HepG2 (cell line): ENCODE results near the gene TPPP2. TPM values are rescaled to one million over a fixed set of nuclear protein-coding genes. Genes with fewer than 3 reads are reported as not detected.

Source experiments
- DMTF1 ChIP-seq: sonication (generic); formaldehyde crosslinking; IDR thresholded peaks from 2 replicates; pipeline ENCODE4 v1.4.0; 2020; ENCODE audit warnings: mild to moderate bottlenecking, missing genetic modification reagents
- ELF1 ChIP-seq: sonication (generic); formaldehyde crosslinking; IDR thresholded peaks from 2 replicates; pipeline ENCODE4 v1.4.0; 2020; ENCODE audit warnings: missing genetic modification reagents
- ETV5 ChIP-seq: IDR thresholded peaks from 2 replicates; pipeline ENCODE4 v1.6.1; 2018; ENCODE audit warnings: missing biosample characterization, missing genetic modification reagents, inconsistent platforms, borderline replicate concordance
- GATAD2A ChIP-seq: IDR thresholded peaks from 2 replicates; pipeline ENCODE4 v1.6.1; 2016
- HDAC6 ChIP-seq: fragments of 200-600 bp; sonication (generic); IDR thresholded peaks from 2 replicates; pipeline ENCODE4 v1.7.0; 2017; ENCODE audit warnings: mild to moderate bottlenecking, antibody characterized with exemption, low read length, low read depth
- HOXA9 ChIP-seq: sonication (generic); formaldehyde crosslinking; IDR thresholded peaks from 2 replicates; pipeline ENCODE4 v1.8.1; 2022; ENCODE audit warnings: missing genetic modification reagents, mild to moderate bottlenecking, moderate library complexity, borderline replicate concordance
- KDM1A ChIP-seq: IDR thresholded peaks from 2 replicates; pipeline ENCODE4 v1.6.1; 2016; ENCODE audit warnings: missing compliant biosample characterization
- MED1 ChIP-seq: sonication (generic); formaldehyde crosslinking; IDR thresholded peaks from 2 replicates; pipeline ENCODE4 v1.4.0; 2020; ENCODE audit warnings: missing genetic modification reagents
- MXD3 ChIP-seq: IDR thresholded peaks from 2 replicates; pipeline ENCODE4 v1.6.1; 2016; ENCODE audit warnings: mild to moderate bottlenecking, missing biosample characterization, missing genetic modification reagents
- MXD4 ChIP-seq: IDR thresholded peaks from 2 replicates; pipeline ENCODE4 v1.6.1; 2016; ENCODE audit warnings: mild to moderate bottlenecking, missing biosample characterization, missing genetic modification reagents
- MYC ChIP-seq: sonication (generic); formaldehyde crosslinking; IDR thresholded peaks from 2 replicates; pipeline ENCODE4 v1.9.0; 2021; ENCODE audit warnings: missing genetic modification reagents, borderline replicate concordance
- RAD51 ChIP-seq: fragments of 450-650 bp; IDR thresholded peaks from 2 replicates; pipeline ENCODE4 v1.6.1; 2016; ENCODE audit warnings: borderline replicate concordance
- ZBTB7B ChIP-seq: sonication (generic); formaldehyde crosslinking; IDR thresholded peaks from 2 replicates; pipeline ENCODE4 v1.4.0; 2020; ENCODE audit warnings: missing genetic modification reagents
- ZNF318 ChIP-seq: sonication (generic); formaldehyde crosslinking; IDR thresholded peaks from 2 replicates; pipeline ENCODE4 v1.4.0; 2020; ENCODE audit warnings: mild to moderate bottlenecking, missing genetic modification reagents
- ZNF331 ChIP-seq: sonication (generic); formaldehyde crosslinking; IDR thresholded peaks from 2 replicates; pipeline ENCODE4 v1.4.0; 2020; ENCODE audit warnings: missing genetic modification reagents
- ZNF563 ChIP-seq: sonication (generic); formaldehyde crosslinking; IDR thresholded peaks from 2 replicates; pipeline ENCODE4 v1.8.0; 2022; ENCODE audit warnings: mild to moderate bottlenecking, moderate library complexity, missing genetic modification reagents
- ZNF569 ChIP-seq: sonication (generic); formaldehyde crosslinking; IDR thresholded peaks from 2 replicates; pipeline ENCODE4 v1.5.0; 2020; ENCODE audit warnings: mild to moderate bottlenecking, missing genetic modification reagents, moderate library complexity, borderline replicate concordance
- ZNF775 ChIP-seq: sonication (generic); formaldehyde crosslinking; IDR thresholded peaks from 2 replicates; pipeline ENCODE4 v1.4.0; 2020; ENCODE audit warnings: missing genetic modification reagents, mild to moderate bottlenecking, moderate library complexity, borderline replicate concordance
- ZNF891 ChIP-seq: sonication (generic); formaldehyde crosslinking; IDR thresholded peaks from 2 replicates; pipeline ENCODE4 v1.5.0; 2020; ENCODE audit warnings: mild to moderate bottlenecking, missing genetic modification reagents
- polyA plus RNA-seq, 8 experiments: library from polyadenylated mRNA; depleted of rRNA in 3 of 8; stranded (reverse) in 7 of 8; unstranded in 1 of 8; fragments of >200 nt; fragmentation: Illumina TruSeq in 4 of 8; extraction: Trizol in 4 of 8; gene quantifications; 2 replicates each; pipeline versions ENCODE4 v1.2.1 to v1.2.3, GENCODE V29; 2011 to 2016; ENCODE audit warnings: low read depth in 4 of 8, missing spikeins in 1 of 8, mixed read lengths in 1 of 8; ENCODE audit not compliant: insufficient read depth in 1 of 8
- total RNA-seq, 5 experiments: library from RNA; depleted of rRNA; stranded (reverse); fragments of >200 nt; fragmentation: Illumina TruSeq; extraction: Trizol; gene quantifications; 2 replicates each; pipeline ENCODE4 v1.2.3, GENCODE V29; 2016; ENCODE audit warnings: low read depth in 1 of 5

The TPPP2 gene
- total and polyA plus RNA-seq, 2 of the 13 experiments (the other 11 are each of a cell fraction or from before 2014, with no cell fraction given): 0.58 to 4.2 TPM

GRCh38 chr14:20989787-20990600 lies 40.0 kb upstream of the TPPP2 start, which contains the start of gene METTL17 (continued):
- TF ChIP-seq ZNF569 (CRISPR knock-in tag): no peak
- TF ChIP-seq HDAC6: no peak
- TF ChIP-seq ZNF775: 0 out of 2 replicates have a peak, but pooled peaks have one; percentile 57
- peak; percentile 75 for TF ChIP-seq ELF1 (CRISPR knock-in tag)
- 0 out of 2 replicates have a peak, but pooled peaks have one; percentile 11 for TF ChIP-seq ZBTB7B (CRISPR knock-in tag)
- 0 out of 2 replicates have a peak, but pooled peaks have one; percentile 12 for TF ChIP-seq GATAD2A (CRISPR knock-in tag)
- TF ChIP-seq ZNF563 (CRISPR knock-in tag): peak; percentile 73
- no peak for TF ChIP-seq KDM1A (CRISPR knock-in tag)
- no peak; the same call in none of the 2 replicates for TF ChIP-seq ZNF318 (CRISPR knock-in tag)
- peak; percentile 91; the same call in 1 of the 2 replicates for TF ChIP-seq ZNF891
- TF ChIP-seq RAD51: no peak
- TF ChIP-seq MXD4 (CRISPR knock-in tag): no peak
- TF ChIP-seq MYC (CRISPR knock-in tag): peak; percentile 68; the same call in 1 of the 2 replicates
- TF ChIP-seq DMTF1 (CRISPR knock-in tag): no peak
- TF ChIP-seq MED1 (CRISPR knock-in tag): no peak; the same call in 1 of the 2 replicates
- TF ChIP-seq HOXA9: no peak
- TF ChIP-seq ETV5: peak; percentile 84
- TF ChIP-seq MXD3 (CRISPR knock-in tag): 0 out of 2 replicates have a peak, but pooled peaks have one; percentile 53
- TF ChIP-seq ZNF331: no peak
